HFF-Myc (cell line): ENCODE data around the gene AIDA.

Experiments used
- DNase-seq: peaks from one replicate; pipeline ENCODE4 v3.0.0-alpha.2; 2011; ENCODE audit warnings: low read depth; ENCODE audit errors: extremely low read depth
- H3K4me3 ChIP-seq: replicated peaks from 2 replicates; pipeline ENCODE4 v1.5.1; 2011; ENCODE audit warnings: low read depth, mild to moderate bottlenecking, control low read depth, low read length
- TF ChIP-seq, protein P1 (sequence below): IDR thresholded peaks from 2 replicates; pipeline ENCODE4 v1.5.1; 2012; ENCODE audit warnings: mild to moderate bottlenecking, low read depth, low read length, control low read depth; ENCODE audit errors: missing control alignments

The AIDA gene

DNA sequence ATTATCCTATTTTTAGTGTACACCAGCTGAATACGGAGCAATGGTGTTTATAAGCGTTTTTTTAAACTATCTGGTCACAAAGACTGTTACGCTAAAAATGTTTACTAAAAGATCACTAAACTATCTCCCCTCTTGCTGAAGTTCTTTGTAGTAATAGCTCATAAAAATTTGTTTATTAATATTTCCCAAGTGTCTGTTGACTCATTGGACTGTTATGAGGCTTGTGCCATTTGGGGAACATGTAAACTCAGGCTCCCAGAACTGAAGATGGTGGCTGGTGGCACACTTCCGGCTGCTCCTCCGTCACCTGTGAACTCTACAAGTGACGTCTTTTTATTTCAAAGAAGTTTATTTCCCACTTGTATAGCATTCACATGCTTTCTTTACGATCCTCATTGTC, 46.3 kb downstream of the AIDA start:
- no peak overlapping the region for H3K4me3 ChIP-seq
- no peak for DNase-seq
- TF ChIP-seq, protein P1, sequence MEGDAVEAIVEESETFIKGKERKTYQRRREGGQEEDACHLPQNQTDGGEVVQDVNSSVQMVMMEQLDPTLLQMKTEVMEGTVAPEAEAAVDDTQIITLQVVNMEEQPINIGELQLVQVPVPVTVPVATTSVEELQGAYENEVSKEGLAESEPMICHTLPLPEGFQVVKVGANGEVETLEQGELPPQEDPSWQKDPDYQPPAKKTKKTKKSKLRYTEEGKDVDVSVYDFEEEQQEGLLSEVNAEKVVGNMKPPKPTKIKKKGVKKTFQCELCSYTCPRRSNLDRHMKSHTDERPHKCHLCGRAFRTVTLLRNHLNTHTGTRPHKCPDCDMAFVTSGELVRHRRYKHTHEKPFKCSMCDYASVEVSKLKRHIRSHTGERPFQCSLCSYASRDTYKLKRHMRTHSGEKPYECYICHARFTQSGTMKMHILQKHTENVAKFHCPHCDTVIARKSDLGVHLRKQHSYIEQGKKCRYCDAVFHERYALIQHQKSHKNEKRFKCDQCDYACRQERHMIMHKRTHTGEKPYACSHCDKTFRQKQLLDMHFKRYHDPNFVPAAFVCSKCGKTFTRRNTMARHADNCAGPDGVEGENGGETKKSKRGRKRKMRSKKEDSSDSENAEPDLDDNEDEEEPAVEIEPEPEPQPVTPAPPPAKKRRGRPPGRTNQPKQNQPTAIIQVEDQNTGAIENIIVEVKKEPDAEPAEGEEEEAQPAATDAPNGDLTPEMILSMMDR = no peak

DNA sequence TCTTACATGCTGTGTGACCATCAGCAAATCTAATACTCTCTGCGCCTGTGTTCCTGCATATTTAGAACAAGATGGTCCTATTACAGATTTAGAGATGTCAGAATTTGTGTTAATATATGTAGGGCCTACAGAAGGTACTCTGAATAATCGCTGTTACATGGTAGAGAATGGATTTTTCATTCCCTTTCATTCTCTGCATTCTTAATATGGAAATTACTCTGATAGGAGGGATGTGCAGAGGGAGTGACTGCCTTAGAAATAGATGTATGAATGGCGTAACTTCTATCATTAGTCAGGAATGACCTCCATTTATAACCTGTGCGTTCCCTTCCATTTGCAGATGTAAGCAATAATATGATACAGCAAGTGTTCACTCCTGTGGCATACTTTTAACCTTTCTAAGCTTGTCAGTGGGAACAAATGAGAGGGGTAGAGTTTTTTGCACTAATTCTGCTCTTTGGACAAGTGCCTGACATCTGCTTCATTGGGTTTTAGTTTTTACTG, 48.8 kb downstream of the AIDA start:
- DNase-seq = no peak
- H3K4me3 ChIP-seq = no peak overlapping the region
- TF ChIP-seq, protein P1 = no peak

DNA sequence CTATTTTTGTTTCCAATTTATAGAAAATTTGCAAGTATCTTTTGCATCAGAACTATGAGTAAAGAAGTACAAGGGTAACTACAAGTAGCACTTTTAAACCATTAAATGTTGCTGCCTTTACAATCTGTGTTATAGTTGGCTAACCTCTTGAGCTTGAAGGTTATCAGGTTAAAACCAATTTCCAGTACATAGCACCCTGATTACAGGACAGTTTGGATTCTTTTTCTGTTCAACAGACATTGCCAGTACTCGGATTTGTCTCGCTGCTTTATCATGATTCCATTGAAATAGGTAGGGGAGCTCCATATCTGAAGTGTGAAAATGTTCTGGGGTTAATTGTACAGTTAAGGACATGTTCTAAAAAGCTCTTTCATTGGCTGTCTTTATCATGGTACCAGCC, 54.4 kb downstream of the AIDA start:
- no peak overlapping the region for H3K4me3 ChIP-seq
- TF ChIP-seq, protein P1 = no peak
- no peak for DNase-seq

DNA sequence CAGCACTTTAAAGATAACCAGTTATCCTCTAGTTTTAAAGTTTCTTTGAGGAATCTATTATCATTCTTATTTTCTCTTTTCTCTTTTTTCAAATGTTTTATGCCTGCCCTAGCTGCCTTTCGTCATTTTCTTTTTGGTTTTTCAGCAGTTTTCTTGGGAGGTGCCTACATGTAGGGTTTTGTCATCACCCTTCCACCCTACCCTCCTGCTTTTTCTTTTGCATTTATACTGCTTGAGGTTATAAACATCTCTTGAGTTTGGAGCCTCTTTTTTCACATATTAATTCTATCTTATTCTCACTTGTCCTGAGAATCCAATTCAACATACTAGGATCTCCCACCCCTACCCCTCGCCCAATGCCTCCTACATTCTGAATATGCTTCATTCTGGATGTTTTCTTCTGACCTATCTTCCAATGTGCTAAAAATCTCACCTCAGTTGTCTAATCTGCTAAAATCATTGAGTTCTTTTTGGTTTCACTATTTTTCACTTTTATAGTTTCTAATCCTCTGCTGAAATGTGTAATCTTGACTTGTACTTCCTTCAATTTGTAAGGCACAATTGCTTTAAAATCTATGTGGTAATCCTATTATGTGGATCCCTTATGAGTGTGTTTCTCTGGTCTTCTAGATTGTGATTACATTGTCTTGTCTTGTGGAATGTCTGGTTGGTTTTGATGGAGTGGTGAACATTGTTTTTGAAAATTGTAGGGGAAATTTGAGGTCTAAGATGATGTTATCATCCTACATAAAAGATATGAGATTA, 55.7 kb downstream of the AIDA start:
- no peak for DNase-seq
- TF ChIP-seq, protein P1 = no peak
- H3K4me3 ChIP-seq = no peak overlapping the region

DNA sequence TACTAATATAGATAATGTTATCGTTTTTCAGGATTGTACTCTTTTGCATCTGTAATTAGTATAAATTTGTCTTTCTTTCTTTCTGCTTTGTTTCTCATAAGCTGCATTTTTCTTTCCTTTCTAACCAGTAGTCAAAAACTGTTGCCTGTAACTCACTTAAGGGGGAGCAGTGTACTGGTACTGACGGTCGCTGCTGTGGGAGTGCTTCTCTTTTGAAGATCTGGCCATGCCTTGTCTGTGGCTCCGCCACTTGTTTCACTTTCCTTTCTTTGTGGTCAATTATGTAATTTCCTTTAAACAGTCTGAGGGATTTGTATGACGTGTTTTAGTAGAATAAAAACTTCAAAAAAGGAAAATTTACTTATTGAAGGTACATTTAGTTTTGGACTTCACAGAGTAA, 57.4 kb downstream of the AIDA start:
- H3K4me3 ChIP-seq = no peak overlapping the region
- TF ChIP-seq, protein P1 = no peak
- DNase-seq = no peak

DNA sequence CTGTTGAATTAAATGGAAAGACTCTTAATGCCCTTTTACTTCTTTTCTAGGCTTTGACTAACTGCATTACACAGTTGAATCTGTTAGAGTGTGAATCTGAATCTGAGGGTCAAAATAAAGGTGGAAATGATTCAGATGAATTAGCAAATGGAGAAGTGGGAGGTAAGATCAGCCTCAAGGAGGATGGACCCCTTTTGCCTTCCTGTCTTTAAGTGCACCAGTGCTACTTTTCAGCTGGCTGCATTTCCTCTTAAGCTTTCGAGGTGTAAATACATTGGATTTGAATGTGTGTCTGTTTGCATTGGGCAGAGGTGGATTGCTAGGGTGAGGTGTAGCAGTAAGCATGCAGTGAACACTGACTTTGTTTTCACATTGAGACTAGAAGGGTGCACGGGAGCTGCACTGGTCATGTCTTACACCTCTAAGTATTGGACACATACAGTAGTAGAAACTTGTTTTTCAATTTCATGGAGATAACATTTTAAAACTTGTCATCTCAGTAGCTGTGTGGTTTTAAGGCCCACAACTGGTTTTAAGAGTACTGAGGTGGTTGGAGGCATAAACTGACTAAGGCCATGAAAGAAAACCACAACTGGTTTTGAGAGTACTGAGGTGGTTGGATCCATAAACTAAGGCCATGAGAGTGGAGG, 59.0 kb downstream of the AIDA start:
- TF ChIP-seq, protein P1 = no peak
- no peak for DNase-seq
- no peak overlapping the region for H3K4me3 ChIP-seq

DNA sequence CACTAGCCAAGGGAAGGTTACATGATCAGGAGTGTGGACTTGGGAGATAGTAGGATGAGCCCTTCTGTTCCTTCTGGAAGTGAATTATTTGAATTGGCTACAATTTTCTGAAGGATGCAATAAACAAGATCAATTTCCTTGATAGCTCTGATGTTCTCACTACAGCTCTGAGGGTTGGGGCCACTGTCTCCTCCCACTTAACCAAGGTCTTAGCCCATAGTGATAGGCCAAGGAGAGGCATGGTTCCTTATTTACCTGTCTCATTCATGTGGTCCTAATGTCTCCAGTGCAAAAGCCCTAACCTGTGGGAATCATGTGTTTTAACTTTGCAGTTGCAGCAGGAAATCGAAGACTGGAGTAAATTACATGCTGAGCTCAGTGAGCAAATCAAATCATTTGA, 59.6 kb downstream of the AIDA start:
- no peak overlapping the region for H3K4me3 ChIP-seq
- no peak for DNase-seq
- TF ChIP-seq, protein P1 = no peak
